ENCODE data around the gene GPC1. TPM values are rescaled to one million over a fixed set of nuclear protein-coding genes. Genes with fewer than 3 reads are reported as not detected.

GPC1 gene
- polyA plus RNA-seq, 1 experiment, result 126 TPM

- DNase-seq (ENCODE audit: low read depth), result no peak
Observed at GRCh38 chr2:240456447-240457222, 21.2 kb downstream of the GPC1 start.

DNA sequence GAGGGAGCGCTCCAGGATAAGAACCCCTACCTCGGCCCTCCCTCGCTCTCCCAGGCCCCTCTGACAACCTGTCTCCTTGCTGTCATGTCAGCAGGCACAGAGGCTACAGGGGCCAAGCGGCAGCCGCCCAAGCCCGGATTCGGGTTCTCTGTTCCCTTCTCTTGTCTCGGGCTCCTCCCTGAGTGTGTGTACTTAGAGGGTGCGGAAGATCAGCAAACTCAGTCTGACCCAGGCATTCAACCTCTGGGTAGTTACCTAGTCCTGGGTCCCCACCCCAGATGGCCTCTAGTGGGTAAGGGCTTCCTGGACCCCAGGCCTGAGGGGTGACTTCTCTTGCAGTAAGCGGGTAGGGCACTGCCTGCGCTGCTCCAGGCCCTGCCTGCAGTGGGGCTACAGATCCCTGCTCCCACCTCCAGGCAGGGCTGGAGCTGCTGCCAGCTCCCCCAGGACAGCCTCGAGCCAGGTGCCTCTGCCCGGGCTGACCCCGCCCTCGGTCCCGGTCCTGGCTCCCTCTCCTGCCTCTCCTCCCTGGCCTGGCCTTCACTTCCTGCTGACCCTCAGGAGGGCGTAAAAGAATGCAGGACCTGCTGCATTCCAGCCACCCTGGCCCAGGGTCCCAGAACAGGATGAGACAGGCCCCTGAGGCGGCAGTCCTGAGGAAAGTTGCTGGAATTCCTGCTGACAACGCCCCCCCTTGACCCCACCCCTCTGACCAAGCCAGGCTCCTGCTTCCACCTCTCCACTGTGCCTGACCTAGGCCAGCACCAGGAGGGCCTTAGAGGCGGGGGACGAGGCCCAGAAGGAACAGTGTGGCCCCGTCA is 22.0 kb downstream of the GPC1 start:
- TF ChIP-seq, protein P1, sequence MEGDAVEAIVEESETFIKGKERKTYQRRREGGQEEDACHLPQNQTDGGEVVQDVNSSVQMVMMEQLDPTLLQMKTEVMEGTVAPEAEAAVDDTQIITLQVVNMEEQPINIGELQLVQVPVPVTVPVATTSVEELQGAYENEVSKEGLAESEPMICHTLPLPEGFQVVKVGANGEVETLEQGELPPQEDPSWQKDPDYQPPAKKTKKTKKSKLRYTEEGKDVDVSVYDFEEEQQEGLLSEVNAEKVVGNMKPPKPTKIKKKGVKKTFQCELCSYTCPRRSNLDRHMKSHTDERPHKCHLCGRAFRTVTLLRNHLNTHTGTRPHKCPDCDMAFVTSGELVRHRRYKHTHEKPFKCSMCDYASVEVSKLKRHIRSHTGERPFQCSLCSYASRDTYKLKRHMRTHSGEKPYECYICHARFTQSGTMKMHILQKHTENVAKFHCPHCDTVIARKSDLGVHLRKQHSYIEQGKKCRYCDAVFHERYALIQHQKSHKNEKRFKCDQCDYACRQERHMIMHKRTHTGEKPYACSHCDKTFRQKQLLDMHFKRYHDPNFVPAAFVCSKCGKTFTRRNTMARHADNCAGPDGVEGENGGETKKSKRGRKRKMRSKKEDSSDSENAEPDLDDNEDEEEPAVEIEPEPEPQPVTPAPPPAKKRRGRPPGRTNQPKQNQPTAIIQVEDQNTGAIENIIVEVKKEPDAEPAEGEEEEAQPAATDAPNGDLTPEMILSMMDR (IDR thresholded peaks at IDR 0.05; ENCODE audit: insufficient read depth, low read depth, low read length), result no peak
- H3K4me3 ChIP-seq (ENCODE audit: low read depth, low read length), result no peak overlapping the region
- ChIA-PET CTCF (interaction anchor here (1.1 kb wide), 1 partner anchor 14 kb away, joined by 3 read pairs; no protein-coding TSS in a partner anchor), POLR2A (no interaction called here)
- H3K27me3 ChIP-seq (ENCODE audit: control insufficient read depth, insufficient read depth, low read length), result no peaks in the 10 kb centered on the region
- no peak for DNase-seq (ENCODE audit: low read depth)
- peaks cover 19% of the 10 kb centered on the region for H3K36me3 ChIP-seq (ENCODE audit: control insufficient read depth, insufficient read depth, low read length)

More at GRCh38 chr2:240456447-240457222, 21.2 kb downstream of the GPC1 start:
- CTCF ChIA-PET, result no interaction called here
- POLR2A ChIA-PET, result interaction anchor here (0.5 kb wide), 1 partner anchor 234 kb away, joined by 3 read pairs; no protein-coding TSS in a partner anchor
- TF ChIP-seq, protein P1 (IDR thresholded peaks at IDR 0.05; ENCODE audit: insufficient read depth, low read depth, low read length), result no peak
- no peak overlapping the region for H3K4me3 ChIP-seq (ENCODE audit: low read depth, low read length)
- peaks cover 14% of the 10 kb centered on the region for H3K36me3 ChIP-seq (ENCODE audit: control insufficient read depth, insufficient read depth, low read length)
- H3K27me3 ChIP-seq (ENCODE audit: control insufficient read depth, insufficient read depth, low read length), result no peaks in the 10 kb centered on the region

DNA sequence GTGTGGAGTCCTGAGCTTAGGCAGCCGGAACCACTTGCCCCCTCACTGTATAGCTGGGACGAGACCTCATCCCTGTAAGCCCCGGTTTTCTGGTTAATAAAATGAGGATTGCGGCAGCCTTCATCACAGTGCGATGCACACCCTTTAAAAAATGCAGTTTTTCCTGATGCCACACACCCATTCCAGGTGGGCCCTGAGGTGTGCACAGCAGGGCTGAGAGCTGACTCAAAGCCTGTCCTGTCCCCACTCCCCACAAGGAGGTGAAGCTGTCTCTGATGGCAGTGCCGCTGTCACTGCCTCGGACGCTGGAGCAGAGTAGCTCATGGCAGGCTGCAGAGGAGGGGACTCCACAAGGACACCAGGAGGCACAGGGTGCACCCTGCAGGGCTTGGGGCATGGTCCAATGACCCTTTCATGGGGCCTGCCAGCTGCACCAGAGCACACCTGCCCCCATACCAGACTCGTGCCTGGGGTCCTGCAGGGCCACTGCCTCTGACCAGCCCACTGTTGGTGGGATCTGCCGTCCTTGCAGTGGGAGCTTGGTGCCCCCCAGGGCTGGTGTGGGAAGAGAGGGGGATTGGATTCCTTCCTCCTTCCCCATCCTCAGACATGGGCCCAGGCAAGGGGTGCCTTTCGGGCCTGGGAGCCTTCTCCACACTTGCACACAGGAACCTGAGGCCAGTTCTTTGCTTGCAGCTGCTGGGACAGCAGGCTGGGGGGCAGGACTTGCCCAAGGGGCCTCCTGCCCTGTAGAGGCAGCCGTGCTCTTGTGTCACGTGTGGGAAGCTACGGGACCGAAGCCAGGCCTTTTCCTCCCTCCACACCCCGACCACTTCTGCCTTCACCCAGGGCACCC is 22.8 kb downstream of the GPC1 start:
- no peak overlapping the region for H3K4me3 ChIP-seq (ENCODE audit: low read depth, low read length)
- no peaks in the 10 kb centered on the region for H3K27me3 ChIP-seq (ENCODE audit: control insufficient read depth, insufficient read depth, low read length)
- H3K36me3 ChIP-seq (ENCODE audit: control insufficient read depth, insufficient read depth, low read length), result peaks cover 21% of the 10 kb centered on the region
- TF ChIP-seq, protein P1 (IDR thresholded peaks at IDR 0.05; ENCODE audit: insufficient read depth, low read depth, low read length), result no peak
- ChIA-PET POLR2A (no interaction called here), CTCF (interaction anchor here (0.6 to 1.1 kb wide), 2 partner anchors 13 to 15 kb away, joined by 3 read pairs; no protein-coding TSS in a partner anchor)
- no peak for DNase-seq (ENCODE audit: low read depth)

GRCh38 chr2:240458900-240459391 is 23.5 kb downstream of the GPC1 start:
- DNase-seq (ENCODE audit: low read depth), result no peak
- H3K36me3 ChIP-seq (ENCODE audit: control insufficient read depth, insufficient read depth, low read length), result peaks cover 24% of the 10 kb centered on the region
- CTCF ChIA-PET, result interaction anchor here (0.6 kb wide), 1 partner anchor 14 kb away, joined by 3 read pairs; no protein-coding TSS in a partner anchor
- POLR2A ChIA-PET, result no interaction called here
- H3K27me3 ChIP-seq (ENCODE audit: control insufficient read depth, insufficient read depth, low read length), result no peaks in the 10 kb centered on the region
- H3K4me3 ChIP-seq (ENCODE audit: low read depth, low read length), result no peak overlapping the region
- TF ChIP-seq, protein P1 (IDR thresholded peaks at IDR 0.05; ENCODE audit: insufficient read depth, low read depth, low read length), result no peak

All from BJ (cell line).